Omental fat pad (tissue), 4 donors: ENCODE data around the gene CORIN. TPM values are rescaled to one million over a fixed set of nuclear protein-coding genes. Genes with fewer than 3 reads are reported as not detected.

Experiments used
- ATAC-seq: fragments of 150-250 bp; one replicate; pipeline ENCODE4 v1.9.1; 2016; ENCODE audit warnings: mild to moderate bottlenecking, moderate library complexity; ENCODE audit not compliant: low FRiP score
- DNase-seq: peaks from one replicate; pipeline ENCODE4 v3.0.0-alpha.2; 2019; ENCODE audit warnings: low spot score
- CTCF ChIP-seq, 3 donors: fragments of 450-650 bp; IDR thresholded peaks; one replicate each; pipeline ENCODE4 v1.5.1; 2016 to 2017; ENCODE audit warnings: antibody characterized with exemption in 3 of 3, mild to moderate bottlenecking in 3 of 3, moderate library complexity in 2 of 3
- total RNA-seq, 4 donors: library from RNA; depleted of rRNA; stranded (reverse); fragments of >200 nt; gene quantifications; one replicate each; pipeline ENCODE4 v1.1.0, GENCODE V29; 2016

CORIN gene
- total RNA-seq, 4 donors from 2014 or later = 0.28 to 0.48 TPM; not detected in 2

GRCh38 chr4:47674144-47674543, 163.7 kb downstream of the CORIN start:
- ATAC-seq (no peak), DNase-seq (no peak)
- TF ChIP-seq CTCF (IDR thresholded peaks at IDR 0.05) = no peak

GRCh38 chr4:47672696-47673095, 165.2 kb downstream of the CORIN start:
- ATAC-seq (no peak), DNase-seq (no peak)
- no peak for TF ChIP-seq CTCF (IDR thresholded peaks at IDR 0.05)

- ATAC-seq (no peak), DNase-seq (no peak)
- no peak for TF ChIP-seq CTCF (IDR thresholded peaks at IDR 0.05)
Observed at GRCh38 chr4:47669946-47670345, 167.9 kb downstream of the CORIN start.

- DNase-seq (no peak), ATAC-seq (no peak)
- TF ChIP-seq CTCF (IDR thresholded peaks at IDR 0.05) = no peak
Observed at GRCh38 chr4:47668810-47669408, 169.0 kb downstream of the CORIN start.

- TF ChIP-seq CTCF (IDR thresholded peaks at IDR 0.05) = no peak
- no peak for DNase-seq
- no peak for ATAC-seq
Observed at GRCh38 chr4:47668256-47668655, 169.6 kb downstream of the CORIN start.

GRCh38 chr4:47667552-47667951, 170.3 kb downstream of the CORIN start:
- no peak for TF ChIP-seq CTCF (IDR thresholded peaks at IDR 0.05)
- ATAC-seq = no peak
- no peak for DNase-seq

- ATAC-seq = no peak
- TF ChIP-seq CTCF (IDR thresholded peaks at IDR 0.05) = no peak
- no peak for DNase-seq
Observed at GRCh38 chr4:47664051-47664826, 173.6 kb downstream of the CORIN start.
